ENCODE measurements around the gene NR5A2. TPM values are rescaled to one million over a fixed set of nuclear protein-coding genes. Genes with fewer than 3 reads are reported as not detected.
A peak's percentile ranks its signal among the peaks of the same experiment; 100 is the strongest.

Gene NR5A2
- total RNA-seq, 1 experiment from 2014 or later, result 22.3 TPM

DNA sequence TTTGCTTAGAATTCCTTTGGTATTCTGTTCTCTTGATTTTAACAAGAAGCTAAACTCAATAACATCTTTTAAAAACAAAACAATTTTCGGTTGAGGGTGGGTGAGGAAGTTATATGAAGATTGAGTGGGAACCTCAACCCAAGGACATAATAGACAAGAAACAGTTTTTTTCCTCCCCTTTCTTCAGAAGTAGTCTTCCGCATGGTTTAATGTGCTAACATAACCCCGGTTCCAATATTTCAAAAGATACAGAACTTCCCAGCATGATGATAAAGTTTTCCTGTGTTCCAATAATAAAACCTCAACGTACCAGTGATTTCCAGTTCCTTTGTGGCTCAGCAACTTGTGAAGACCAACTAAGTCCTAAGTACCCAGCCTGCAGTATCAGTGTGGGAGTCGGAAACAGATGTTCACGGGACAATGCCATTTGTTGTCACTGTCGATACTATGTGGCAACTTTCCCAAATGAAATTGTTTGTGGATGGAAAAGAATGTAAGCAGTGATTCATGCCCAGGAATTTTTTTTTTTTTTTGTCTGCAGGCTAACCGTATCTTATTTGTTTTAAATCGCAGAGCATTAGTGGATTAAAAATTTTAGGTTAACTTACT is 48.5 kb downstream of the NR5A2 start:
- CTCF ChIA-PET, result no interaction called here
- DNase-seq (ENCODE audit: low spot score) (no peak), ATAC-seq (no peak)
- Mint-ChIP-seq H3K4me1 (peaks cover 46% of the 10 kb centered on the region), H3K36me3 (peaks cover 5% of the 10 kb centered on the region), H3K9me3 (no peaks in the 10 kb centered on the region), H3K27ac (peak overlapping the region; percentile 78), H3K27me3 (ENCODE audit: low read depth) (peaks cover 4% of the 10 kb centered on the region), H3K4me3 (no peak overlapping the region)
- TF ChIP-seq, protein P1, sequence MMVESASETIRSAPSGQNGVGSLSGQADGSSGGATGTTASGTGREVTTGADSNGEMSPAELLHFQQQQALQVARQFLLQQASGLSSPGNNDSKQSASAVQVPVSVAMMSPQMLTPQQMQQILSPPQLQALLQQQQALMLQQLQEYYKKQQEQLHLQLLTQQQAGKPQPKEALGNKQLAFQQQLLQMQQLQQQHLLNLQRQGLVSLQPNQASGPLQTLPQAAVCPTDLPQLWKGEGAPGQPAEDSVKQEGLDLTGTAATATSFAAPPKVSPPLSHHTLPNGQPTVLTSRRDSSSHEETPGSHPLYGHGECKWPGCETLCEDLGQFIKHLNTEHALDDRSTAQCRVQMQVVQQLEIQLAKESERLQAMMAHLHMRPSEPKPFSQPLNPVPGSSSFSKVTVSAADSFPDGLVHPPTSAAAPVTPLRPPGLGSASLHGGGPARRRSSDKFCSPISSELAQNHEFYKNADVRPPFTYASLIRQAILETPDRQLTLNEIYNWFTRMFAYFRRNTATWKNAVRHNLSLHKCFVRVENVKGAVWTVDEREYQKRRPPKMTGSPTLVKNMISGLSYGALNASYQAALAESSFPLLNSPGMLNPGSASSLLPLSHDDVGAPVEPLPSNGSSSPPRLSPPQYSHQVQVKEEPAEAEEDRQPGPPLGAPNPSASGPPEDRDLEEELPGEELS (CRISPR knock-in tag; IDR thresholded peaks at IDR 0.05), result no peak
- TF ChIP-seq, protein P2, sequence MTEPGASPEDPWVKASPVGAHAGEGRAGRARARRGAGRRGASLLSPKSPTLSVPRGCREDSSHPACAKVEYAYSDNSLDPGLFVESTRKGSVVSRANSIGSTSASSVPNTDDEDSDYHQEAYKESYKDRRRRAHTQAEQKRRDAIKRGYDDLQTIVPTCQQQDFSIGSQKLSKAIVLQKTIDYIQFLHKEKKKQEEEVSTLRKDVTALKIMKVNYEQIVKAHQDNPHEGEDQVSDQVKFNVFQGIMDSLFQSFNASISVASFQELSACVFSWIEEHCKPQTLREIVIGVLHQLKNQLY (CRISPR knock-in tag; IDR thresholded peaks at IDR 0.05), result no peak
- TF ChIP-seq JUN (CRISPR knock-in tag; IDR thresholded peaks at IDR 0.05) (no peak), RELA (CRISPR knock-in tag; IDR thresholded peaks at IDR 0.05; ENCODE audit: borderline replicate concordance) (no peak), SMAD4 (CRISPR knock-in tag; IDR thresholded peaks at IDR 0.05) (no peak), OVOL2 (CRISPR knock-in tag; IDR thresholded peaks at IDR 0.05; ENCODE audit: borderline replicate concordance) (no peak), CREM (CRISPR knock-in tag; IDR thresholded peaks at IDR 0.05) (no peak), SOX15 (CRISPR knock-in tag; IDR thresholded peaks at IDR 0.05) (no peak)
- TF ChIP-seq, protein P3, sequence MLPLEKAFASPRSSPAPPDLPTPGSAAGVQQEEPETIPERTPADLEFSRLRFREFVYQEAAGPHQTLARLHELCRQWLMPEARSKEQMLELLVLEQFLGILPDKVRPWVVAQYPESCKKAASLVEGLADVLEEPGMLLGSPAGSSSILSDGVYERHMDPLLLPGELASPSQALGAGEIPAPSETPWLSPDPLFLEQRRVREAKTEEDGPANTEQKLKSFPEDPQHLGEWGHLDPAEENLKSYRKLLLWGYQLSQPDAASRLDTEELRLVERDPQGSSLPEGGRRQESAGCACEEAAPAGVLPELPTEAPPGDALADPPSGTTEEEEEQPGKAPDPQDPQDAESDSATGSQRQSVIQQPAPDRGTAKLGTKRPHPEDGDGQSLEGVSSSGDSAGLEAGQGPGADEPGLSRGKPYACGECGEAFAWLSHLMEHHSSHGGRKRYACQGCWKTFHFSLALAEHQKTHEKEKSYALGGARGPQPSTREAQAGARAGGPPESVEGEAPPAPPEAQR (CRISPR knock-in tag; IDR thresholded peaks at IDR 0.05), result no peak
- POLR2A ChIA-PET, result no interaction called here

DNA sequence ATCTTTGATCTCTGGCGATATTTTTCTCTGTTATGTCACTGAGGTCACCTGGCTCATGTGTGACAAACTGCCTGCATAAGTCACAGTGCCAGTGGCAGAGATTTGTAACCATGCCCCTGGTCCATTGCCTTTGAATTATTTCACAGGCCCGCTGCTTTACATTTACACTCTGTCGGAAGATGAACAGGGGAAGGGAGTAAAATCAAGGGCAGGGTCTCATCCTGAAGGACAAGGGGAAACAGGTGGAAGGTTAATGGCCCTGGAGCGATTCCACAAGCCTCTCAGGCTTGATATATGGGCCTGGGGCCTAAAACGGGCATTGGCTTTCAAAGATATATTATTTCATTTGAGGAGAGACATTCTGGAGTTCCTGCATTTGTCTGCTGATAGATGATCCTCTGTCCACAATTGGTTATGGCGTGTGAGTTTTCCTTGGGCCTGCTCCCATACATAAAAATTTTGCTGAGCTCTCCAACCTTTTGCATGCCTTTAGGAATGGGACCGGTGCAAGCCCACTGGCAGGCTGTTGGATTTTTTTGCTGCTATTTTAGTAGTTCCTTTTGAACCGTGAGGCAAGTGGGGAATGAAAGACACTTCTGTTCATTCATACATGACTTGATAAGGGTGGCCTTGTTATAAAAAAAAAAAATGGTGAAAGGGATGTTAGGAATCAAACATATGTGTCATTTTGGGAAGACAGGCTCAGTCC is 51.9 kb downstream of the NR5A2 start:
- no peaks in the 10 kb centered on the region for H3K9me3 Mint-ChIP-seq
- ATAC-seq (no peak), DNase-seq (ENCODE audit: low spot score) (no peak)
- peaks cover 61% of the 10 kb centered on the region for H3K4me1 Mint-ChIP-seq
- no peaks in the 10 kb centered on the region for H3K36me3 Mint-ChIP-seq
- ChIA-PET CTCF (no interaction called here), POLR2A (no interaction called here)
- H3K27ac Mint-ChIP-seq, result no peak overlapping the region
- H3K4me3 Mint-ChIP-seq, result no peak overlapping the region
- peaks cover 4% of the 10 kb centered on the region for H3K27me3 Mint-ChIP-seq (ENCODE audit: low read depth)
- TF ChIP-seq, protein P4, sequence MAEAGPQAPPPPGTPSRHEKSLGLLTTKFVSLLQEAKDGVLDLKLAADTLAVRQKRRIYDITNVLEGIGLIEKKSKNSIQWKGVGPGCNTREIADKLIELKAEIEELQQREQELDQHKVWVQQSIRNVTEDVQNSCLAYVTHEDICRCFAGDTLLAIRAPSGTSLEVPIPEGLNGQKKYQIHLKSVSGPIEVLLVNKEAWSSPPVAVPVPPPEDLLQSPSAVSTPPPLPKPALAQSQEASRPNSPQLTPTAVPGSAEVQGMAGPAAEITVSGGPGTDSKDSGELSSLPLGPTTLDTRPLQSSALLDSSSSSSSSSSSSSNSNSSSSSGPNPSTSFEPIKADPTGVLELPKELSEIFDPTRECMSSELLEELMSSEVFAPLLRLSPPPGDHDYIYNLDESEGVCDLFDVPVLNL (CRISPR knock-in tag; IDR thresholded peaks at IDR 0.05; ENCODE audit: borderline replicate concordance, low read depth), result no peak
- TF ChIP-seq, protein P5, sequence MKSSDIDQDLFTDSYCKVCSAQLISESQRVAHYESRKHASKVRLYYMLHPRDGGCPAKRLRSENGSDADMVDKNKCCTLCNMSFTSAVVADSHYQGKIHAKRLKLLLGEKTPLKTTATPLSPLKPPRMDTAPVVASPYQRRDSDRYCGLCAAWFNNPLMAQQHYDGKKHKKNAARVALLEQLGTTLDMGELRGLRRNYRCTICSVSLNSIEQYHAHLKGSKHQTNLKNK (CRISPR knock-in tag; IDR thresholded peaks at IDR 0.05), result no peak
- TF ChIP-seq IRF2 (CRISPR knock-in tag; IDR thresholded peaks at IDR 0.05; ENCODE audit: borderline replicate concordance, low read depth) (no peak), TEAD4 (CRISPR knock-in tag; IDR thresholded peaks at IDR 0.05) (no peak), ESRRA (CRISPR knock-in tag; IDR thresholded peaks at IDR 0.05; ENCODE audit: borderline replicate concordance) (no peak), NFATC4 (CRISPR knock-in tag; IDR thresholded peaks at IDR 0.05) (no peak), SOX15 (CRISPR knock-in tag; IDR thresholded peaks at IDR 0.05) (no peak), NFE2L1 (CRISPR knock-in tag; IDR thresholded peaks at IDR 0.05) (no peak), PRRX2 (CRISPR knock-in tag; IDR thresholded peaks at IDR 0.05) (no peak), FOXJ3 (CRISPR knock-in tag; IDR thresholded peaks at IDR 0.05; ENCODE audit: borderline replicate concordance) (no peak), CREM (CRISPR knock-in tag; IDR thresholded peaks at IDR 0.05) (no peak), CBFB (CRISPR knock-in tag; IDR thresholded peaks at IDR 0.05; ENCODE audit: low read depth) (no peak), NR2C2 (CRISPR knock-in tag; IDR thresholded peaks at IDR 0.05) (no peak), KAT7 (CRISPR knock-in tag; IDR thresholded peaks at IDR 0.05; ENCODE audit: borderline replicate concordance) (no peak), TCF7 (CRISPR knock-in tag; IDR thresholded peaks at IDR 0.05; ENCODE audit: low read depth) (no peak), CREB1 (CRISPR knock-in tag; IDR thresholded peaks at IDR 0.05) (no peak), MXD4 (CRISPR knock-in tag; IDR thresholded peaks at IDR 0.05; ENCODE audit: borderline replicate concordance) (no peak)
- TF ChIP-seq, protein P6, sequence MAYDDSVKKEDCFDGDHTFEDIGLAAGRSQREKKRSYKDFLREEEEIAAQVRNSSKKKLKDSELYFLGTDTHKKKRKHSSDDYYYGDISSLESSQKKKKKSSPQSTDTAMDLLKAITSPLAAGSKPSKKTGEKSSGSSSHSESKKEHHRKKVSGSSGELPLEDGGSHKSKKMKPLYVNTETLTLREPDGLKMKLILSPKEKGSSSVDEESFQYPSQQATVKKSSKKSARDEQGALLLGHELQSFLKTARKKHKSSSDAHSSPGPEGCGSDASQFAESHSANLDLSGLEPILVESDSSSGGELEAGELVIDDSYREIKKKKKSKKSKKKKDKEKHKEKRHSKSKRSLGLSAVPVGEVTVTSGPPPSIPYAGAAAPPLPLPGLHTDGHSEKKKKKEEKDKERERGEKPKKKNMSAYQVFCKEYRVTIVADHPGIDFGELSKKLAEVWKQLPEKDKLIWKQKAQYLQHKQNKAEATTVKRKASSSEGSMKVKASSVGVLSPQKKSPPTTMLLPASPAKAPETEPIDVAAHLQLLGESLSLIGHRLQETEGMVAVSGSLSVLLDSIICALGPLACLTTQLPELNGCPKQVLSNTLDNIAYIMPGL (CRISPR knock-in tag; IDR thresholded peaks at IDR 0.05), result no peak
